K562 (cell line): Measurements from ENCODE around the gene CAPN2. TPM values are rescaled to one million over a fixed set of nuclear protein-coding genes. Genes with fewer than 3 reads are reported as not detected.
A peak's percentile ranks its signal among the peaks of the same experiment; 100 is the strongest.

Source experiments
- ARID4B ChIP-seq: sonication (generic); formaldehyde crosslinking; IDR thresholded peaks from 2 replicates; pipeline ENCODE4 v1.8.0; 2022; ENCODE audit warnings: mild to moderate bottlenecking, missing genetic modification reagents
- ATF3 ChIP-seq, 2 experiments: fragments of 450-650 bp in 1 of 2; sonication (generic) in 1 of 2; formaldehyde crosslinking in 1 of 2; IDR thresholded peaks in 1 of 2; conservative IDR thresholded peaks in 1 of 2; 2 replicates each; pipeline versions ENCODE4 v1.6.1 to v1.8.1; 2016 to 2023; ENCODE audit warnings: mild to moderate bottlenecking in 2 of 2, moderate library complexity in 2 of 2, inconsistent platforms in 1 of 2, missing genetic modification reagents in 1 of 2
- ATF4 ChIP-seq: fragments of 450-650 bp; formaldehyde crosslinking; IDR thresholded peaks from 2 replicates; pipeline ENCODE4 v1.4.0; 2022; ENCODE audit warnings: mild to moderate bottlenecking, moderate library complexity
- DPF2 ChIP-seq: fragments of 450-650 bp; IDR thresholded peaks from 2 replicates; pipeline ENCODE4 v1.6.1; 2016
- FOS ChIP-seq: IDR thresholded peaks from 3 replicates; pipeline ENCODE4 v1.6.1; 2011; ENCODE audit not compliant: insufficient read length; ENCODE audit errors: extremely low read depth
- HMG20B ChIP-seq: fragments of 250-450 bp; sonication (Bioruptor Pico); IDR thresholded peaks from 2 replicates; pipeline ENCODE4 v1.5.0; 2021; ENCODE audit warnings: mild to moderate bottlenecking
- IRF1 ChIP-seq: sonication (generic); formaldehyde crosslinking; IDR thresholded peaks from 2 replicates; pipeline ENCODE4 v1.8.0; 2022; ENCODE audit warnings: missing genetic modification reagents, mild to moderate bottlenecking, borderline replicate concordance
- JUNB ChIP-seq: fragments of 450-650 bp; formaldehyde crosslinking; conservative IDR thresholded peaks from 2 replicates; pipeline ENCODE4 v1.4.0; 2020; ENCODE audit warnings: mild to moderate bottlenecking
- RBM17 ChIP-seq: fragments of 200-400 bp; formaldehyde crosslinking; IDR thresholded peaks from 2 replicates; pipeline ENCODE4 v1.6.1; 2017; ENCODE audit warnings: low read depth, mild to moderate bottlenecking, low read length, borderline replicate concordance
- SAP30 ChIP-seq: fragments of 200-600 bp; sonication (generic); IDR thresholded peaks from 2 replicates; pipeline ENCODE4 v1.6.1; 2012; ENCODE audit warnings: borderline replicate concordance, low read depth, mild to moderate bottlenecking, moderate library complexity, low read length, control low read depth, inconsistent platforms; ENCODE audit not compliant: insufficient read depth, poor library complexity, severe bottlenecking
- TEAD1 ChIP-seq, 2 experiments: fragments of 450-650 bp in 1 of 2; sonication (generic) in 1 of 2; formaldehyde crosslinking; IDR thresholded peaks; 2 replicates each; pipeline versions ENCODE4 v1.4.0 to v1.8.0; 2020 to 2022; ENCODE audit warnings: mild to moderate bottlenecking in 2 of 2, missing genetic modification reagents in 1 of 2
- ZBTB34 ChIP-seq: fragments of 250-450 bp; sonication (Bioruptor Pico); IDR thresholded peaks from 2 replicates; pipeline ENCODE4 v1.8.0; 2021; ENCODE audit warnings: mild to moderate bottlenecking, moderate library complexity
- ZNF121 ChIP-seq: sonication (generic); formaldehyde crosslinking; conservative IDR thresholded peaks from 2 replicates; pipeline ENCODE4 v1.8.0; 2022; ENCODE audit warnings: missing genetic modification reagents
- ZNF766 ChIP-seq: fragments of 200-800 bp; sonication (Bioruptor generic); conservative IDR thresholded peaks from 2 replicates; pipeline ENCODE4 v1.6.1; 2016; ENCODE audit warnings: missing genetic modification characterization, missing compliant biosample characterization
- ZNF778 ChIP-seq: fragments of 450-650 bp; formaldehyde crosslinking; IDR thresholded peaks from 2 replicates; pipeline ENCODE4 v1.4.0; 2020; ENCODE audit warnings: mild to moderate bottlenecking, moderate library complexity
- polyA plus RNA-seq, 8 experiments: library from polyadenylated mRNA; depleted of rRNA in 4 of 8; stranded (reverse) in 5 of 8; unstranded in 3 of 8; fragments of >200 nt; fragmentation: Nextera tagmentation in 2 of 8; fragmentation: Illumina TruSeq in 1 of 8; extraction: Ambion mirVana in 2 of 8; extraction: Trizol in 1 of 8; gene quantifications; 2 replicates each; pipeline versions ENCODE4 v1.2.1 to v1.2.3, GENCODE V29; 2011 to 2014; ENCODE audit warnings: inconsistent platforms in 1 of 8, missing spikeins in 1 of 8
- total RNA-seq, 7 experiments: library from RNA; depleted of rRNA in 6 of 7; stranded (reverse); fragments of >200 nt in 6 of 7; fragmentation: Illumina TruSeq in 2 of 7; extraction: Trizol in 2 of 7; gene quantifications; 2 replicates each; pipeline versions ENCODE4 v1.2.1 to v1.2.3, GENCODE V29; 2011 to 2021; ENCODE audit warnings: low replicate concordance in 1 of 7

CAPN2 gene
- total and polyA plus RNA-seq, 9 of the 15 experiments (the other 6 are each of a cell fraction or from before 2014, with no cell fraction given): 24.6 to 157 (median 101) TPM

GRCh38 chr1:223819730-223820514 is 107.6 kb downstream of the CAPN2 start (continued):
- TF ChIP-seq ARID4B (CRISPR knock-in tag) (no peak), ZNF778 (no peak), FOS (no peak), IRF1 (CRISPR knock-in tag) (no peak), ATF4 (CRISPR knock-in tag) (peak; percentile 89), ZBTB34 (0 out of 2 replicates have a peak, but pooled peaks have one; percentile 24), TEAD1 (CRISPR knock-in tag; IDR thresholded peaks at IDR 0.05) (0 out of 4 replicates have a peak, but pooled peaks of 1 of the 2 experiments have one; percentile 48), ATF3 (IDR thresholded peaks at IDR 0.05) (peak; percentile 95), ATF3 (CRISPR knock-in tag; conservative IDR thresholded peaks at IDR 0.05) (no peak), DPF2 (peak; percentile 21; the same call in 1 of the 2 replicates), RBM17 (no peak), HMG20B (CRISPR knock-in tag) (no peak), JUNB (CRISPR knock-in tag) (no peak), SAP30 (no peak), ZNF121 (no peak), ZNF766 (CRISPR knock-in tag) (peak; percentile 82)
